ENCODE measurements around the gene INCA1.

- TF ChIP-seq POLR2AphosphoS5 (IDR thresholded peaks at IDR 0.05; ENCODE audit: borderline replicate concordance, low read depth, low read length) (no peak), EZH2 (IDR thresholded peaks at IDR 0.05) (no peak), FOXP2 (optimal IDR thresholded peaks at IDR 0.05; ENCODE audit: control extremely low read depth, extremely low read length, insufficient read depth) (no peak)
Measured at GRCh38 chr17:4942760-4943508, 54.4 kb downstream of the INCA1 start.

Data from SK-N-MC (cell line).